GM23338 (cell line): ENCODE results near the gene CMKLR1. TPM values are rescaled to one million over a fixed set of nuclear protein-coding genes. Genes with fewer than 3 reads are reported as not detected.

Experiments
- ATAC-seq: fragments of 200-7000 bp; cut with Tn5 transposase; 3 replicates; pipeline ENCODE4 v1.9.1; 2020
- DNase-seq: peaks from one replicate; pipeline ENCODE4 v3.0.0-alpha.2; 2015; ENCODE audit warnings: low spot score
- H2AFZ ChIP-seq: fragments of 200-600 bp; sonication (generic); 2 replicates; pipeline ENCODE4 v1.8.0; 2016; ENCODE audit warnings: antibody characterized with exemption, mild to moderate bottlenecking, moderate library complexity
- H3F3A ChIP-seq: fragments of 200-600 bp; sonication (generic); replicated peaks from 2 replicates; pipeline ENCODE4 v1.8.0; 2017; ENCODE audit warnings: antibody characterized with exemption, mixed run types, low read depth
- H3K27ac ChIP-seq: fragments of 200-600 bp; sonication (generic); 2 replicates; pipeline ENCODE4 v1.6.1; 2016; ENCODE audit warnings: low read depth
- H3K27me3 ChIP-seq: fragments of 200-600 bp; sonication (generic); 2 replicates; pipeline ENCODE4 v1.8.0; 2016; ENCODE audit warnings: mild to moderate bottlenecking, mixed run types, moderate library complexity; ENCODE audit not compliant: insufficient read depth
- H3K36me3 ChIP-seq: fragments of 200-600 bp; sonication (generic); 2 replicates; pipeline ENCODE4 v1.8.0; 2016; ENCODE audit warnings: mild to moderate bottlenecking; ENCODE audit not compliant: insufficient read depth
- H3K4me1 ChIP-seq: fragments of 200-600 bp; sonication (generic); 2 replicates; pipeline ENCODE4 v1.8.0; 2016; ENCODE audit warnings: mild to moderate bottlenecking, moderate library complexity; ENCODE audit not compliant: insufficient read depth
- H3K4me2 ChIP-seq: fragments of 200-600 bp; sonication (generic); 2 replicates; pipeline ENCODE4 v1.7.1; 2017; ENCODE audit warnings: mixed run types
- H3K4me3 ChIP-seq: fragments of 200-600 bp; sonication (generic); 2 replicates; pipeline ENCODE4 v1.6.1; 2016; ENCODE audit warnings: mixed run types
- H3K79me2 ChIP-seq: fragments of 200-600 bp; sonication (generic); replicated peaks from 2 replicates; pipeline ENCODE4 v1.8.0; 2017; ENCODE audit warnings: mild to moderate bottlenecking; ENCODE audit not compliant: insufficient read depth
- H3K9me2 ChIP-seq: fragments of 200-600 bp; sonication (generic); 2 replicates; pipeline ENCODE4 v1.8.0; 2017; ENCODE audit not compliant: insufficient read depth
- H4K20me1 ChIP-seq: fragments of 200-600 bp; sonication (generic); replicated peaks from 2 replicates; pipeline ENCODE4 v1.8.0; 2017; ENCODE audit warnings: mild to moderate bottlenecking; ENCODE audit not compliant: insufficient read depth
- H3K27ac Mint-ChIP-seq: 2 replicates; pipeline ENCODE4 v1.8.0; 2020; ENCODE audit warnings: inconsistent platforms, mild to moderate bottlenecking, moderate library complexity, mixed read lengths
- H3K27me3 Mint-ChIP-seq: 3 replicates; pipeline ENCODE4 v1.8.0; 2022; ENCODE audit warnings: low read depth, mild to moderate bottlenecking, moderate library complexity, mixed read lengths, inconsistent platforms; ENCODE audit not compliant: insufficient read depth, poor library complexity
- H3K36me3 Mint-ChIP-seq: 3 replicates; pipeline ENCODE4 v1.8.0; 2021; ENCODE audit warnings: low read depth, mild to moderate bottlenecking, inconsistent platforms, moderate library complexity, mixed read lengths
- H3K4me1 Mint-ChIP-seq: 3 replicates; pipeline ENCODE4 v1.8.0; 2020; ENCODE audit warnings: mild to moderate bottlenecking, inconsistent platforms, mixed read lengths
- H3K4me3 Mint-ChIP-seq: 3 replicates; pipeline ENCODE4 v1.8.0; 2021; ENCODE audit warnings: moderate library complexity, mild to moderate bottlenecking, inconsistent platforms, mixed read lengths
- H3K9me3 Mint-ChIP-seq: 3 replicates; pipeline ENCODE4 v1.8.0; 2020; ENCODE audit warnings: moderate library complexity, mild to moderate bottlenecking, inconsistent platforms, mixed read lengths
- CREB1 ChIP-seq: fragments of 250-450 bp; sonication (Bioruptor Pico); IDR thresholded peaks from 2 replicates; pipeline ENCODE4 v1.5.0; 2020; ENCODE audit warnings: low read depth, mild to moderate bottlenecking, moderate library complexity
- EZH2 ChIP-seq: fragments of 200-600 bp; sonication (generic); IDR thresholded peaks from one replicate; pipeline ENCODE4 v1.8.0; 2017; ENCODE audit warnings: antibody characterized with exemption, mild to moderate bottlenecking, low read depth; ENCODE audit not compliant: unreplicated experiment
- EZH2phosphoT487 ChIP-seq: fragments of 200-600 bp; sonication (generic); IDR thresholded peaks from one replicate; pipeline ENCODE4 v1.8.1; 2018; ENCODE audit warnings: antibody characterized with exemption; ENCODE audit not compliant: unreplicated experiment
- JUNB ChIP-seq: IDR thresholded peaks from one replicate; pipeline ENCODE4 v1.6.1; 2016; ENCODE audit warnings: antibody characterized with exemption; ENCODE audit not compliant: unreplicated experiment
- NANOG ChIP-seq: IDR thresholded peaks from 2 replicates; pipeline ENCODE4 v1.6.1; 2016; ENCODE audit warnings: antibody characterized with exemption, borderline replicate concordance
- POLR2AphosphoS5 ChIP-seq: IDR thresholded peaks from 2 replicates; pipeline ENCODE4 v1.6.1; 2016; ENCODE audit warnings: antibody characterized with exemption, low read depth
- STAT1 ChIP-seq: IDR thresholded peaks from one replicate; pipeline ENCODE4 v1.6.1; 2016; ENCODE audit warnings: antibody characterized with exemption; ENCODE audit not compliant: unreplicated experiment
- ZNF114 ChIP-seq: fragments of 250-450 bp; sonication (Bioruptor Pico); IDR thresholded peaks from 2 replicates; pipeline ENCODE4 v1.5.0; 2020; ENCODE audit warnings: mild to moderate bottlenecking, moderate library complexity
- ZNF331 ChIP-seq: fragments of 250-450 bp; sonication (Bioruptor Pico); IDR thresholded peaks from 2 replicates; pipeline ENCODE4 v1.5.0; 2020; ENCODE audit warnings: low read depth, mild to moderate bottlenecking, moderate library complexity
- polyA plus RNA-seq: library from polyadenylated mRNA; unstranded; fragments of >200 nt; fragmentation: Nextera tagmentation; extraction: Ambion mirVana; gene quantifications from 2 replicates; pipeline ENCODE4 v1.2.1, GENCODE V29; 2016
- total RNA-seq: library from RNA; depleted of rRNA; stranded (reverse); fragments of >200 nt; shearing (Covaris generic); gene quantifications from 2 replicates; pipeline ENCODE4 v1.2.3, GENCODE V29; 2014
- TF ChIP-seq, protein P1 (sequence below): IDR thresholded peaks from 2 replicates; pipeline ENCODE4 v1.6.1; 2016; ENCODE audit warnings: antibody characterized with exemption
- TF ChIP-seq, protein P2 (sequence below): IDR thresholded peaks from one replicate; pipeline ENCODE4 v1.6.1; 2018; ENCODE audit warnings: antibody characterized with exemption; ENCODE audit not compliant: unreplicated experiment
- TF ChIP-seq, protein P3 (sequence below), 2 experiments: fragments of 200-600 bp in 1 of 2; sonication (generic) in 1 of 2; conservative IDR thresholded peaks; 2 replicates each; pipeline versions ENCODE4 v1.5.1 to v1.6.1; 2016 to 2017; ENCODE audit warnings: antibody characterized with exemption in 2 of 2, low read depth in 2 of 2, mild to moderate bottlenecking in 2 of 2, moderate library complexity in 1 of 2
- TF ChIP-seq, protein P4 (sequence below): fragments of 250-450 bp; sonication (Bioruptor Pico); IDR thresholded peaks from 2 replicates; pipeline ENCODE4 v1.5.0; 2020; ENCODE audit warnings: mild to moderate bottlenecking, moderate library complexity

Gene CMKLR1
- total and polyA plus RNA-seq, 2 experiments from 2014 or later, result 0.40 to 2.6 TPM

DNA sequence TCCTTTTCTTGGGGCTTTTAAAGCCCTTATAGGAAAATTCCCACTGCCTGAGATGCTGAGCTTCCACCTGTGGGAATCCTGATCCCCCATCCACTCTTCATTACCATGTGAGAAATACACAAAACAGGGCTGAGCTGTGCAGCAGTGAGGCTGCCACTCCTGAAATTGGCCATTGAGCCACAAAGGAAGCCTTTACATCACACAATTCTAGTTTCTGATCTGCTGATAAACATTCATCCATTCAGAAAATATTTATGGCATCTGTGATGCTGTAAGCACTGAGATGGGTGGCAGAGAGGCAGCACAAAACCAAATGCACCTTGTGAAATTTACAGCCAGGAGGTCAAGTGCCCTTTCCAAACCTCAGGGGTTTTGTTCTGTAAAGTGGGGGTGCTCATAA, 26.2 kb upstream of the CMKLR1 start:
- Histone ChIP-seq H3K27me3 (no peaks in the 10 kb centered on the region), H3K27ac (no peak overlapping the region), H3K4me3 (no peak overlapping the region), H4K20me1 (no peaks in the 10 kb centered on the region), H3F3A (no peaks in the 10 kb centered on the region), H3K36me3 (no peaks in the 10 kb centered on the region), H3K4me1 (no peaks in the 10 kb centered on the region), H3K4me2 (no peak overlapping the region), H3K79me2 (no peaks in the 10 kb centered on the region), H3K9me2 (0 out of 2 replicates have a peak, but pooled peaks cover 6% of the 10 kb centered on the region), H2AFZ (no peak overlapping the region; the same call in 1 of the 2 replicates)
- Mint-ChIP-seq H3K27me3 (peaks cover 3% of the 10 kb centered on the region), H3K4me3 (no peak overlapping the region), H3K27ac (no peak overlapping the region), H3K9me3 (no peaks in the 10 kb centered on the region), H3K4me1 (0 out of 3 replicates have a peak, but pooled peaks cover 2% of the 10 kb centered on the region), H3K36me3 (no peaks in the 10 kb centered on the region)
- DNase-seq (no peak), ATAC-seq (no peak)
- TF ChIP-seq, protein P1, sequence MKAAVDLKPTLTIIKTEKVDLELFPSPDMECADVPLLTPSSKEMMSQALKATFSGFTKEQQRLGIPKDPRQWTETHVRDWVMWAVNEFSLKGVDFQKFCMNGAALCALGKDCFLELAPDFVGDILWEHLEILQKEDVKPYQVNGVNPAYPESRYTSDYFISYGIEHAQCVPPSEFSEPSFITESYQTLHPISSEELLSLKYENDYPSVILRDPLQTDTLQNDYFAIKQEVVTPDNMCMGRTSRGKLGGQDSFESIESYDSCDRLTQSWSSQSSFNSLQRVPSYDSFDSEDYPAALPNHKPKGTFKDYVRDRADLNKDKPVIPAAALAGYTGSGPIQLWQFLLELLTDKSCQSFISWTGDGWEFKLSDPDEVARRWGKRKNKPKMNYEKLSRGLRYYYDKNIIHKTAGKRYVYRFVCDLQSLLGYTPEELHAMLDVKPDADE, result no peak
- TF ChIP-seq STAT1, result no peak
- TF ChIP-seq, protein P2, sequence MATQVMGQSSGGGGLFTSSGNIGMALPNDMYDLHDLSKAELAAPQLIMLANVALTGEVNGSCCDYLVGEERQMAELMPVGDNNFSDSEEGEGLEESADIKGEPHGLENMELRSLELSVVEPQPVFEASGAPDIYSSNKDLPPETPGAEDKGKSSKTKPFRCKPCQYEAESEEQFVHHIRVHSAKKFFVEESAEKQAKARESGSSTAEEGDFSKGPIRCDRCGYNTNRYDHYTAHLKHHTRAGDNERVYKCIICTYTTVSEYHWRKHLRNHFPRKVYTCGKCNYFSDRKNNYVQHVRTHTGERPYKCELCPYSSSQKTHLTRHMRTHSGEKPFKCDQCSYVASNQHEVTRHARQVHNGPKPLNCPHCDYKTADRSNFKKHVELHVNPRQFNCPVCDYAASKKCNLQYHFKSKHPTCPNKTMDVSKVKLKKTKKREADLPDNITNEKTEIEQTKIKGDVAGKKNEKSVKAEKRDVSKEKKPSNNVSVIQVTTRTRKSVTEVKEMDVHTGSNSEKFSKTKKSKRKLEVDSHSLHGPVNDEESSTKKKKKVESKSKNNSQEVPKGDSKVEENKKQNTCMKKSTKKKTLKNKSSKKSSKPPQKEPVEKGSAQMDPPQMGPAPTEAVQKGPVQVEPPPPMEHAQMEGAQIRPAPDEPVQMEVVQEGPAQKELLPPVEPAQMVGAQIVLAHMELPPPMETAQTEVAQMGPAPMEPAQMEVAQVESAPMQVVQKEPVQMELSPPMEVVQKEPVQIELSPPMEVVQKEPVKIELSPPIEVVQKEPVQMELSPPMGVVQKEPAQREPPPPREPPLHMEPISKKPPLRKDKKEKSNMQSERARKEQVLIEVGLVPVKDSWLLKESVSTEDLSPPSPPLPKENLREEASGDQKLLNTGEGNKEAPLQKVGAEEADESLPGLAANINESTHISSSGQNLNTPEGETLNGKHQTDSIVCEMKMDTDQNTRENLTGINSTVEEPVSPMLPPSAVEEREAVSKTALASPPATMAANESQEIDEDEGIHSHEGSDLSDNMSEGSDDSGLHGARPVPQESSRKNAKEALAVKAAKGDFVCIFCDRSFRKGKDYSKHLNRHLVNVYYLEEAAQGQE, result no peak
- TF ChIP-seq CREB1 (CRISPR knock-in tag), result no peak
- no peak for TF ChIP-seq EZH2
- no peak for TF ChIP-seq NANOG
- TF ChIP-seq ZNF331, result no peak
- TF ChIP-seq, protein P3, sequence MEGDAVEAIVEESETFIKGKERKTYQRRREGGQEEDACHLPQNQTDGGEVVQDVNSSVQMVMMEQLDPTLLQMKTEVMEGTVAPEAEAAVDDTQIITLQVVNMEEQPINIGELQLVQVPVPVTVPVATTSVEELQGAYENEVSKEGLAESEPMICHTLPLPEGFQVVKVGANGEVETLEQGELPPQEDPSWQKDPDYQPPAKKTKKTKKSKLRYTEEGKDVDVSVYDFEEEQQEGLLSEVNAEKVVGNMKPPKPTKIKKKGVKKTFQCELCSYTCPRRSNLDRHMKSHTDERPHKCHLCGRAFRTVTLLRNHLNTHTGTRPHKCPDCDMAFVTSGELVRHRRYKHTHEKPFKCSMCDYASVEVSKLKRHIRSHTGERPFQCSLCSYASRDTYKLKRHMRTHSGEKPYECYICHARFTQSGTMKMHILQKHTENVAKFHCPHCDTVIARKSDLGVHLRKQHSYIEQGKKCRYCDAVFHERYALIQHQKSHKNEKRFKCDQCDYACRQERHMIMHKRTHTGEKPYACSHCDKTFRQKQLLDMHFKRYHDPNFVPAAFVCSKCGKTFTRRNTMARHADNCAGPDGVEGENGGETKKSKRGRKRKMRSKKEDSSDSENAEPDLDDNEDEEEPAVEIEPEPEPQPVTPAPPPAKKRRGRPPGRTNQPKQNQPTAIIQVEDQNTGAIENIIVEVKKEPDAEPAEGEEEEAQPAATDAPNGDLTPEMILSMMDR (conservative IDR thresholded peaks at IDR 0.05; ENCODE audit: low read depth in 2 of 2), result no peak
- no peak for TF ChIP-seq JUNB
- no peak for TF ChIP-seq POLR2AphosphoS5
- TF ChIP-seq EZH2phosphoT487, result no peak
- no peak for TF ChIP-seq ZNF114 (CRISPR knock-in tag)
- TF ChIP-seq, protein P4, sequence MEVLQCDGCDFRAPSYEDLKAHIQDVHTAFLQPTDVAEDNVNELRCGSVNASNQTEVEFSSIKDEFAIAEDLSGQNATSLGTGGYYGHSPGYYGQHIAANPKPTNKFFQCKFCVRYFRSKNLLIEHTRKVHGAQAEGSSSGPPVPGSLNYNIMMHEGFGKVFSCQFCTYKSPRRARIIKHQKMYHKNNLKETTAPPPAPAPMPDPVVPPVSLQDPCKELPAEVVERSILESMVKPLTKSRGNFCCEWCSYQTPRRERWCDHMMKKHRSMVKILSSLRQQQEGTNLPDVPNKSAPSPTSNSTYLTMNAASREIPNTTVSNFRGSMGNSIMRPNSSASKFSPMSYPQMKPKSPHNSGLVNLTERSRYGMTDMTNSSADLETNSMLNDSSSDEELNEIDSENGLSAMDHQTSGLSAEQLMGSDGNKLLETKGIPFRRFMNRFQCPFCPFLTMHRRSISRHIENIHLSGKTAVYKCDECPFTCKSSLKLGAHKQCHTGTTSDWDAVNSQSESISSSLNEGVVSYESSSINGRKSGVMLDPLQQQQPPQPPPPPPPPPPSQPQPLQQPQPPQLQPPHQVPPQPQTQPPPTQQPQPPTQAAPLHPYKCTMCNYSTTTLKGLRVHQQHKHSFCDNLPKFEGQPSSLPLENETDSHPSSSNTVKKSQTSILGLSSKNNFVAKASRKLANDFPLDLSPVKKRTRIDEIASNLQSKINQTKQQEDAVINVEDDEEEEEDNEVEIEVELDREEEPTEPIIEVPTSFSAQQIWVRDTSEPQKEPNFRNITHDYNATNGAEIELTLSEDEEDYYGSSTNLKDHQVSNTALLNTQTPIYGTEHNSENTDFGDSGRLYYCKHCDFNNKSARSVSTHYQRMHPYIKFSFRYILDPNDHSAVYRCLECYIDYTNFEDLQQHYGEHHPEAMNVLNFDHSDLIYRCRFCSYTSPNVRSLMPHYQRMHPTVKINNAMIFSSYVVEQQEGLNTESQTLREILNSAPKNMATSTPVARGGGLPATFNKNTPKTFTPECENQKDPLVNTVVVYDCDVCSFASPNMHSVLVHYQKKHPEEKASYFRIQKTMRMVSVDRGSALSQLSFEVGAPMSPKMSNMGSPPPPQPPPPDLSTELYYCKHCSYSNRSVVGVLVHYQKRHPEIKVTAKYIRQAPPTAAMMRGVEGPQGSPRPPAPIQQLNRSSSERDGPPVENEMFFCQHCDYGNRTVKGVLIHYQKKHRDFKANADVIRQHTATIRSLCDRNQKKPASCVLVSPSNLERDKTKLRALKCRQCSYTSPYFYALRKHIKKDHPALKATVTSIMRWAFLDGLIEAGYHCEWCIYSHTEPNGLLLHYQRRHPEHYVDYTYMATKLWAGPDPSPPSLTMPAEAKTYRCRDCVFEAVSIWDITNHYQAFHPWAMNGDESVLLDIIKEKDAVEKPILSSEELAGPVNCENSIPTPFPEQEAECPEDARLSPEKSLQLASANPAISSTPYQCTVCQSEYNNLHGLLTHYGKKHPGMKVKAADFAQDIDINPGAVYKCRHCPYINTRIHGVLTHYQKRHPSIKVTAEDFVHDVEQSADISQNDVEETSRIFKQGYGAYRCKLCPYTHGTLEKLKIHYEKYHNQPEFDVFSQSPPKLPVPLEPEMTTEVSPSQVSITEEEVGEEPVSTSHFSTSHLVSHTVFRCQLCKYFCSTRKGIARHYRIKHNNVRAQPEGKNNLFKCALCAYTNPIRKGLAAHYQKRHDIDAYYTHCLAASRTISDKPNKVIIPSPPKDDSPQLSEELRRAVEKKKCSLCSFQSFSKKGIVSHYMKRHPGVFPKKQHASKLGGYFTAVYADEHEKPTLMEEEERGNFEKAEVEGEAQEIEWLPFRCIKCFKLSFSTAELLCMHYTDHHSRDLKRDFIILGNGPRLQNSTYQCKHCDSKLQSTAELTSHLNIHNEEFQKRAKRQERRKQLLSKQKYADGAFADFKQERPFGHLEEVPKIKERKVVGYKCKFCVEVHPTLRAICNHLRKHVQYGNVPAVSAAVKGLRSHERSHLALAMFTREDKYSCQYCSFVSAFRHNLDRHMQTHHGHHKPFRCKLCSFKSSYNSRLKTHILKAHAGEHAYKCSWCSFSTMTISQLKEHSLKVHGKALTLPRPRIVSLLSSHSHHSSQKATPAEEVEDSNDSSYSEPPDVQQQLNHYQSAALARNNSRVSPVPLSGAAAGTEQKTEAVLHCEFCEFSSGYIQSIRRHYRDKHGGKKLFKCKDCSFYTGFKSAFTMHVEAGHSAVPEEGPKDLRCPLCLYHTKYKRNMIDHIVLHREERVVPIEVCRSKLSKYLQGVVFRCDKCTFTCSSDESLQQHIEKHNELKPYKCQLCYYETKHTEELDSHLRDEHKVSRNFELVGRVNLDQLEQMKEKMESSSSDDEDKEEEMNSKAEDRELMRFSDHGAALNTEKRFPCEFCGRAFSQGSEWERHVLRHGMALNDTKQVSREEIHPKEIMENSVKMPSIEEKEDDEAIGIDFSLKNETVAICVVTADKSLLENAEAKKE, result no peak
